Smooth muscle cell (in vitro differentiated cells): ENCODE data around the gene SCRG1. TPM values are rescaled to one million over a fixed set of nuclear protein-coding genes. Genes with fewer than 3 reads are reported as not detected.

Experiments used
- DNase-seq: peaks from one replicate; lab custom pipeline; 2025; ENCODE audit not compliant: unreplicated experiment; lab: John Stamatoyannopoulos, UW
- H2AFZ ChIP-seq: fragments of 200-600 bp; sonication (generic); 2 replicates; pipeline ENCODE4 v1.6.0; 2016; ENCODE audit warnings: antibody characterized with exemption, low read depth, mild to moderate bottlenecking
- H3F3A ChIP-seq: fragments of 200-600 bp; sonication (generic); 2 replicates; pipeline ENCODE4 v1.6.0; 2017; ENCODE audit warnings: antibody characterized with exemption, low read depth
- H3K27ac ChIP-seq: fragments of 200-600 bp; sonication (generic); 2 replicates; pipeline ENCODE4 v1.5.1; 2016; ENCODE audit warnings: low read depth, mild to moderate bottlenecking
- H3K27me3 ChIP-seq: fragments of 200-600 bp; sonication (generic); 2 replicates; pipeline ENCODE4 v1.6.1; 2016; ENCODE audit warnings: low read depth, mild to moderate bottlenecking
- H3K36me3 ChIP-seq: fragments of 200-600 bp; sonication (generic); 2 replicates; pipeline ENCODE4 v1.5.1; 2016; ENCODE audit warnings: low read depth
- H3K4me1 ChIP-seq: fragments of 200-600 bp; sonication (generic); 2 replicates; pipeline ENCODE4 v1.5.1; 2016; ENCODE audit warnings: low read depth
- H3K4me2 ChIP-seq: fragments of 200-600 bp; sonication (generic); 2 replicates; pipeline ENCODE4 v1.6.0; 2016; ENCODE audit warnings: mild to moderate bottlenecking
- H3K4me3 ChIP-seq: fragments of 200-600 bp; sonication (generic); 2 replicates; pipeline ENCODE4 v1.5.1; 2016; ENCODE audit warnings: mild to moderate bottlenecking
- H3K79me2 ChIP-seq: fragments of 200-600 bp; sonication (generic); 2 replicates; pipeline ENCODE4 v1.6.0; 2016; ENCODE audit warnings: low read depth, mild to moderate bottlenecking
- H3K9ac ChIP-seq: fragments of 200-600 bp; sonication (generic); 2 replicates; pipeline ENCODE4 v1.6.0; 2016; ENCODE audit warnings: low read depth
- H3K9me3 ChIP-seq: fragments of 200-600 bp; sonication (generic); replicated peaks from 2 replicates; pipeline ENCODE4 v1.5.1; 2016; ENCODE audit warnings: low read depth
- H4K20me1 ChIP-seq: fragments of 200-600 bp; sonication (generic); 2 replicates; pipeline ENCODE4 v1.6.0; 2016; ENCODE audit warnings: low read depth
- CTCF ChIP-seq: fragments of 200-600 bp; sonication (generic); IDR thresholded peaks from 2 replicates; pipeline ENCODE4 v1.5.1; 2017; ENCODE audit warnings: borderline replicate concordance, mild to moderate bottlenecking, antibody characterized with exemption; ENCODE audit not compliant: insufficient read depth, poor library complexity, severe bottlenecking
- WGBS: methylation state at CpG from one replicate; pipeline ENCODE4 v1.1.7; 2016; ENCODE audit warnings: low lambda C conversion rate; 5-methylcytosine and 5-hydroxymethylcytosine counted together
- polyA plus RNA-seq: library from polyadenylated mRNA; unstranded; fragments of >200 nt; fragmentation: Nextera tagmentation; extraction: Ambion mirVana; gene quantifications from 2 replicates; pipeline ENCODE4 v1.2.1, GENCODE V29; 2016
- total RNA-seq: library from RNA; depleted of rRNA; stranded (reverse); fragments of >200 nt; gene quantifications from 2 replicates; pipeline ENCODE4 v1.2.3, GENCODE V29; 2014

SCRG1 gene
- total and polyA plus RNA-seq, 2 experiments from 2014 or later: 3.1 to 18.5 TPM

- Histone ChIP-seq H2AFZ (no peak overlapping the region), H3K36me3 (no peaks in the 10 kb centered on the region), H3F3A (no peaks in the 10 kb centered on the region), H3K4me1 (no peaks in the 10 kb centered on the region), H3K9ac (no peak overlapping the region), H3K4me3 (no peak overlapping the region), H3K4me2 (no peak overlapping the region), H3K79me2 (no peaks in the 10 kb centered on the region), H3K27me3 (no peaks in the 10 kb centered on the region), H3K9me3 (no peaks in the 10 kb centered on the region), H3K27ac (no peak overlapping the region), H4K20me1 (no peaks in the 10 kb centered on the region)
- DNase-seq: no peak
- WGBS: 90% methylated on average over 3 of the region's 3 CpGs
- TF ChIP-seq CTCF: no peak
Measured at GRCh38 chr4:173362666-173363065, 36.2 kb downstream of the SCRG1 start.

GRCh38 chr4:173360587-173361221 lies 38.2 kb downstream of the SCRG1 start:
- no peak overlapping the region for H2AFZ ChIP-seq
- 73% methylated on average over 5 of the region's 5 CpGs for WGBS

GRCh38 chr4:173357939-173358338 lies 41.0 kb downstream of the SCRG1 start:
- H3K9ac ChIP-seq: no peak overlapping the region
- no peaks in the 10 kb centered on the region for H3K79me2 ChIP-seq
- no peak overlapping the region for H2AFZ ChIP-seq
- DNase-seq: no peak
- 61% methylated on average over 2 of the region's 2 CpGs for WGBS
- H3K4me2 ChIP-seq: no peak overlapping the region
- no peaks in the 10 kb centered on the region for H3K27me3 ChIP-seq
- no peak for TF ChIP-seq CTCF
- H4K20me1 ChIP-seq: no peaks in the 10 kb centered on the region
- H3F3A ChIP-seq: no peaks in the 10 kb centered on the region
- no peak overlapping the region for H3K4me3 ChIP-seq
- H3K36me3 ChIP-seq: no peaks in the 10 kb centered on the region
- H3K9me3 ChIP-seq: no peaks in the 10 kb centered on the region
- H3K27ac ChIP-seq: no peak overlapping the region
- H3K4me1 ChIP-seq: no peaks in the 10 kb centered on the region

More at GRCh38 chr4:173360587-173361221, 38.2 kb downstream of the SCRG1 start:
- Histone ChIP-seq H4K20me1 (no peaks in the 10 kb centered on the region), H3K4me1 (no peaks in the 10 kb centered on the region), H3K79me2 (no peaks in the 10 kb centered on the region), H3K9me3 (no peaks in the 10 kb centered on the region), H3K36me3 (no peaks in the 10 kb centered on the region), H3K27me3 (no peaks in the 10 kb centered on the region), H3K4me2 (no peak overlapping the region), H3K9ac (no peak overlapping the region), H3F3A (no peaks in the 10 kb centered on the region), H3K4me3 (no peak overlapping the region), H3K27ac (no peak overlapping the region)
- no peak for DNase-seq
- TF ChIP-seq CTCF: peak; percentile 21

- Histone ChIP-seq H3K4me3 (no peak overlapping the region), H4K20me1 (no peaks in the 10 kb centered on the region), H3K27me3 (no peaks in the 10 kb centered on the region), H3K4me1 (peaks cover 7% of the 10 kb centered on the region), H3K79me2 (no peaks in the 10 kb centered on the region), H3K36me3 (no peaks in the 10 kb centered on the region), H3K27ac (no peak overlapping the region), H3K9me3 (no peaks in the 10 kb centered on the region), H3F3A (no peaks in the 10 kb centered on the region), H3K4me2 (no peak overlapping the region), H3K9ac (no peak overlapping the region), H2AFZ (no peak overlapping the region)
- 100% methylated on average over 1 of the region's 1 CpG for WGBS
- TF ChIP-seq CTCF: no peak
- DNase-seq: no peak
Measured at GRCh38 chr4:173347467-173347866, 51.4 kb downstream of the SCRG1 start.
